ENCODE measurements around the gene CBARP.

Gene CBARP

GRCh38 chr19:1279782-1280341 lies 42.1 kb upstream of the CBARP start (continued):
- TF ChIP-seq ZNF610 (tag by site-specific recombination; IDR thresholded peaks at IDR 0.05; ENCODE audit: borderline replicate concordance) (no peak), ZNF600 (tag by site-specific recombination; IDR thresholded peaks at IDR 0.05) (peak; percentile 100), ZNF155 (tag by site-specific recombination; IDR thresholded peaks at IDR 0.05) (no peak), ZNF132 (tag by site-specific recombination; IDR thresholded peaks at IDR 0.05; ENCODE audit: borderline replicate concordance) (no peak), TCF7L2 (IDR thresholded peaks at IDR 0.05; ENCODE audit: borderline replicate concordance, low read depth, low read length) (no peak), WT1 (tag by site-specific recombination; IDR thresholded peaks at IDR 0.05) (no peak), ZNF529 (tag by site-specific recombination; IDR thresholded peaks at IDR 0.05; ENCODE audit: insufficient replicate concordance) (no peak), MEIS1 (CRISPR knock-in tag; IDR thresholded peaks at IDR 0.05; ENCODE audit: borderline replicate concordance) (no peak), ZNF654 (tag by site-specific recombination; IDR thresholded peaks at IDR 0.05; ENCODE audit: low read depth) (peak; percentile 91), ZBTB1 (tag by site-specific recombination; IDR thresholded peaks at IDR 0.05) (no peak), ZNF146 (tag by site-specific recombination; IDR thresholded peaks at IDR 0.05) (no peak), ZNF670 (tag by site-specific recombination; IDR thresholded peaks at IDR 0.05; ENCODE audit: low read depth) (no peak), ZNF394 (tag by site-specific recombination; IDR thresholded peaks at IDR 0.05; ENCODE audit: borderline replicate concordance) (no peak), GLIS1 (tag by site-specific recombination; IDR thresholded peaks at IDR 0.05) (peak; percentile 49), ZBTB8A (tag by site-specific recombination; IDR thresholded peaks at IDR 0.05) (0 out of 2 replicates have a peak, but pooled peaks have one; percentile 18), ZNF548 (tag by site-specific recombination; IDR thresholded peaks at IDR 0.05) (no peak), PBX3 (CRISPR knock-in tag; IDR thresholded peaks at IDR 0.05) (no peak), ZNF398 (tag by site-specific recombination; IDR thresholded peaks at IDR 0.05) (no peak), ZNF426 (tag by site-specific recombination; IDR thresholded peaks at IDR 0.05) (no peak), ZNF266 (tag by site-specific recombination; IDR thresholded peaks at IDR 0.05; ENCODE audit: low read depth) (no peak), ZNF76 (tag by site-specific recombination; IDR thresholded peaks at IDR 0.05; ENCODE audit: borderline replicate concordance, low read depth) (no peak), ZNF114 (tag by site-specific recombination; IDR thresholded peaks at IDR 0.05) (no peak), ZNF324 (tag by site-specific recombination; IDR thresholded peaks at IDR 0.05) (no peak), ZNF585B (tag by site-specific recombination; IDR thresholded peaks at IDR 0.05) (no peak), ZBTB44 (tag by site-specific recombination; IDR thresholded peaks at IDR 0.05) (no peak), ZBTB21 (tag by site-specific recombination; IDR thresholded peaks at IDR 0.05) (no peak; the same call in 1 of the 2 replicates), ZNF501 (tag by site-specific recombination; IDR thresholded peaks at IDR 0.05) (0 out of 2 replicates have a peak, but pooled peaks have one; percentile 27), ZNF658 (tag by site-specific recombination; IDR thresholded peaks at IDR 0.05) (no peak), ZNF184 (tag by site-specific recombination; IDR thresholded peaks at IDR 0.05) (no peak), ZBTB49 (tag by site-specific recombination; IDR thresholded peaks at IDR 0.05; ENCODE audit: low read depth) (no peak), FEZF1 (tag by site-specific recombination; IDR thresholded peaks at IDR 0.05) (no peak), ZSCAN18 (tag by site-specific recombination; IDR thresholded peaks at IDR 0.05) (no peak)

Data from HEK293 (cell line).